Parathyroid adenoma (tissue), 2 donors: ENCODE data around the gene MB.

Experiments used
- H2AFZ ChIP-seq: fragments of 300-600 bp; sonication (generic); one replicate; pipeline ENCODE4 v1.7.0; 2017; ENCODE audit warnings: antibody characterized with exemption, mild to moderate bottlenecking
- H3K27ac ChIP-seq: fragments of 300-600 bp; sonication (generic); one replicate; pipeline ENCODE4 v1.7.0; 2017
- H3K27me3 ChIP-seq: fragments of 300-600 bp; sonication (generic); one replicate; pipeline ENCODE4 v1.7.0; 2017; ENCODE audit warnings: low read length; ENCODE audit not compliant: control insufficient read depth, insufficient read depth
- H3K36me3 ChIP-seq: fragments of 300-600 bp; sonication (generic); one replicate; pipeline ENCODE4 v1.7.0; 2017; ENCODE audit warnings: low read length; ENCODE audit not compliant: control insufficient read depth, insufficient read depth
- H3K4me1 ChIP-seq: fragments of 300-600 bp; sonication (generic); one replicate; pipeline ENCODE4 v1.7.0; 2017; ENCODE audit warnings: control low read depth
- H3K4me2 ChIP-seq: fragments of 300-600 bp; sonication (generic); one replicate; pipeline ENCODE4 v1.7.0; 2017; ENCODE audit warnings: low read length
- H3K4me3 ChIP-seq: fragments of 300-600 bp; sonication (generic); one replicate; pipeline ENCODE4 v1.7.0; 2017; ENCODE audit warnings: low read depth, low read length
- H3K79me2 ChIP-seq: fragments of 300-600 bp; sonication (generic); one replicate; pipeline ENCODE4 v1.7.0; 2017; ENCODE audit warnings: control low read depth
- H3K9ac ChIP-seq: fragments of 300-600 bp; sonication (generic); one replicate; pipeline ENCODE4 v1.7.0; 2017; ENCODE audit warnings: mild to moderate bottlenecking
- H3K9me3 ChIP-seq: fragments of 300-600 bp; sonication (generic); one replicate; pipeline ENCODE4 v1.7.0; 2017; ENCODE audit warnings: low read length; ENCODE audit not compliant: control insufficient read depth
- TF ChIP-seq, protein P1 (sequence below): fragments of 300-600 bp; sonication (generic); IDR thresholded peaks from one replicate; pipeline ENCODE4 v1.7.0; 2017; ENCODE audit warnings: antibody characterized with exemption, mild to moderate bottlenecking
- donor health status: primary hyperparathyroidism.

The MB gene

DNA sequence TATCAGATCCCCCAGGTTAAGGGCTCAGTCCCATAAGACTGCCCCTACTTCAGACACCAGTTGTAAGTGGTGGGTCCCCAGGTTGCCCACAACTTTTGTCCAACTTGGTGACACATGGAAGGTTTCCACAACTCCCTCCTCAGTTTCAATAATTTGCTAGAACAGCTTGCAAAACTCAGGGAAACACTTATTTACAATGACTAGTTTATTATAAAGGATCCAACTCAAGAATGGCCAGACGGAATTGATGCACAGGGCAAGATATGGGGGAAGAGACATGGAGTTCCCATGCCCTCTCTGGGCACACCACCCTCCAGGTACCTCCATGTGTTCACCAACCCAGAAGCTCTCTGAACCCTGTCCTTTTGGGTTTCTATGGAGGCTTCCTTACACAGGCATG lies 36.7 kb upstream of the MB start:
- Histone ChIP-seq H3K79me2 (no peaks in the 10 kb centered on the region), H3K9me3 (no peaks in the 10 kb centered on the region), H3K27me3 (no peaks in the 10 kb centered on the region), H3K9ac (no peak overlapping the region), H3K27ac (no peak overlapping the region), H3K4me2 (no peak overlapping the region), H2AFZ (no peak overlapping the region), H3K4me1 (no peaks in the 10 kb centered on the region), H3K36me3 (no peaks in the 10 kb centered on the region), H3K4me3 (no peak overlapping the region)
- TF ChIP-seq, protein P1, sequence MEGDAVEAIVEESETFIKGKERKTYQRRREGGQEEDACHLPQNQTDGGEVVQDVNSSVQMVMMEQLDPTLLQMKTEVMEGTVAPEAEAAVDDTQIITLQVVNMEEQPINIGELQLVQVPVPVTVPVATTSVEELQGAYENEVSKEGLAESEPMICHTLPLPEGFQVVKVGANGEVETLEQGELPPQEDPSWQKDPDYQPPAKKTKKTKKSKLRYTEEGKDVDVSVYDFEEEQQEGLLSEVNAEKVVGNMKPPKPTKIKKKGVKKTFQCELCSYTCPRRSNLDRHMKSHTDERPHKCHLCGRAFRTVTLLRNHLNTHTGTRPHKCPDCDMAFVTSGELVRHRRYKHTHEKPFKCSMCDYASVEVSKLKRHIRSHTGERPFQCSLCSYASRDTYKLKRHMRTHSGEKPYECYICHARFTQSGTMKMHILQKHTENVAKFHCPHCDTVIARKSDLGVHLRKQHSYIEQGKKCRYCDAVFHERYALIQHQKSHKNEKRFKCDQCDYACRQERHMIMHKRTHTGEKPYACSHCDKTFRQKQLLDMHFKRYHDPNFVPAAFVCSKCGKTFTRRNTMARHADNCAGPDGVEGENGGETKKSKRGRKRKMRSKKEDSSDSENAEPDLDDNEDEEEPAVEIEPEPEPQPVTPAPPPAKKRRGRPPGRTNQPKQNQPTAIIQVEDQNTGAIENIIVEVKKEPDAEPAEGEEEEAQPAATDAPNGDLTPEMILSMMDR = no peak

DNA sequence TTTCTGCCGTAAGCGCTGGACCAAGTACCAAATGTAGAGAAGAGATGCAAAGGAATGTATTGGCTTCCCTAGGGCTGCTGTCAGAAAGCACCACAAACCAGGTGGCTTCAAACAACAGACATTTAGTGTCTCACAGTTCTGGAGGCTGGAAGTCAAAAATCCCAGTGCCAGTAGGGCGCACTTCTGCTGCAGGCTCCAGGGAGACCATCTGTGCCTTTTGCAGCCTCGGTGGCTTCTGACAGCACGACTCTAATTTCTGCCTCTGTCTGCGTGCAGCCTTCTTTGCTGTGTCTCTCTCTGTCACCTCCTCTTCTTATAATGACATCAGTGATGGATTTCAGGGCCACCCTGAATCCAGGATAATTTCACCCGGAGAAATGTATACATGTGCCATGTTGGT lies 34.0 kb upstream of the MB start:
- TF ChIP-seq, protein P1 = no peak
- Histone ChIP-seq H3K27me3 (no peaks in the 10 kb centered on the region), H3K4me3 (no peak overlapping the region), H2AFZ (no peak overlapping the region), H3K4me1 (no peaks in the 10 kb centered on the region), H3K79me2 (no peaks in the 10 kb centered on the region), H3K36me3 (no peaks in the 10 kb centered on the region), H3K9me3 (no peaks in the 10 kb centered on the region), H3K27ac (no peak overlapping the region), H3K4me2 (no peak overlapping the region), H3K9ac (no peak overlapping the region)

DNA sequence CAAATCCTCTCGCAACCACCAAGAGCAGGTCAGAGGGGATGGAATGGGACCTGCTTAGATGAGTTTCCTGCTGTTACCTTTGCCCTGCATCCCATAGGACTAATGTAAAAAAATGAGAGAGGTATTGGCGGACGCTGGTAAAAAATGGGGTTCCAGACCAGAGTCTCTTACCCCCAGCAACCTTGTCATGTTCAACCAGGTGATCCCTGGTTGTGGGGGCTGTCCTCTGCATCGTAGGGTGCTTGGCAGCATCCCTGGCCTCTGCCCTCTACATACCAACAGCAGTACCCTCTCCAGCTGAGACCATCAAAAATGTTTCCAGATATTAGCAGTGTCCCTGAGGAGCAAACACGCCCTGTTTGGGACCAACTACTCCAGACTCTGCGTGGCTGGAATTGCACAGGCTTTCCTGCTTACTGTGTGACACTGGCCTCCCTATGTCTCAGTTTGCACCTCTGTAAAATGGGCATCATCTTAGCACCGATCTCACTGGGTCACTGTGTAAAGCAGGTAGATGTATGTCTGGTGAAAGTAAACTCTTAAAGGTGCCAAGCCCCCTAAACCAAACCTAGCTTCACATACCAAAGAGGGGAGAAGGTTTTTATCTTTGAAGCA lies 32.6 kb upstream of the MB start:
- TF ChIP-seq, protein P1 = no peak
- Histone ChIP-seq H3K79me2 (no peaks in the 10 kb centered on the region), H2AFZ (no peak overlapping the region), H3K9me3 (no peaks in the 10 kb centered on the region), H3K4me2 (peak overlapping the region; percentile 9), H3K4me3 (peak overlapping the region; percentile 2), H3K4me1 (no peaks in the 10 kb centered on the region), H3K27me3 (no peaks in the 10 kb centered on the region), H3K27ac (no peak overlapping the region), H3K9ac (no peak overlapping the region), H3K36me3 (no peaks in the 10 kb centered on the region)

DNA sequence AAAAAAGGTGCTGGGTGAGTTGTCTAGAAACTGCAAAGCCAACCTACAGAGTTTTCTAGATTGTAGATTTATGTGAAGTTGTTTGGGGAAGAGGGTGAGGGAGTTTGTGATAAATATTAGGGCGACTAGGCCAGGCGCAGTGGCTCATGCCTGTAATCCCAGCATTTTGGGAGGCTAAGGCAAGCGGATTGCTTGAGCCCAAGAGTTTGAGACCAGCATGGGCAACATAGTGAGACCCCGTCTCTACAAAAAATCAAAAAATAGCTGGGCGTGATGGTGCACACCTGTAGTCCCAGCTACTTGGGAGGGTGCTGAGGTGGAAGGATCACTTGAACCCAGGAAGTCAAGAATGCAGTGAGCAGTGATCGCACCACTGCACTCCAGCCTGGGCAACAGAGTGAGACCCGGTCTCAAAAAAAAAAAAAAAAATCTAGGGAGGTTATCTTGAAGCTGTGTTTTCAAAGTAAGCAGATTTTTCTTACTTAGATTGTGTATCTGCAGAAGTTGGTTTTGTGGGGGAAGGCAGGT lies 32.0 kb upstream of the MB start:
- peak overlapping the region; percentile 94 for H2AFZ ChIP-seq
- no peaks in the 10 kb centered on the region for H3K27me3 ChIP-seq
- no peaks in the 10 kb centered on the region for H3K79me2 ChIP-seq
- TF ChIP-seq, protein P1 = no peak
- H3K9ac ChIP-seq = no peak overlapping the region
- H3K4me2 ChIP-seq = peak overlapping the region; percentile 55
- H3K4me3 ChIP-seq = peak overlapping the region; percentile 72
- H3K36me3 ChIP-seq = no peaks in the 10 kb centered on the region
- peak overlapping the region; percentile 86 for H3K27ac ChIP-seq
- no peaks in the 10 kb centered on the region for H3K9me3 ChIP-seq
- H3K4me1 ChIP-seq = no peaks in the 10 kb centered on the region
